Measurements from ENCODE around the gene FAM219A.
"Not testable (repeated sequence)": the region's sequence is repeated elsewhere in the genome, so short reads cannot be mapped to it uniquely, and the experiment has no call there.

FAM219A gene

GRCh38 chr9:34482746-34483145 lies 24.4 kb upstream of the FAM219A start:
- DNase-seq, result not testable (repeated sequence)

- not testable (repeated sequence) for DNase-seq
Observed at GRCh38 chr9:34481620-34482019, 23.2 kb upstream of the FAM219A start.

GRCh38 chr9:34479431-34479866 lies 21.1 kb upstream of the FAM219A start:
- DNase-seq, result no peak

GRCh38 chr9:34477541-34477940 lies 19.2 kb upstream of the FAM219A start:
- no peak for DNase-seq

GRCh38 chr9:34475097-34475496 lies 16.7 kb upstream of the FAM219A start:
- no peak for DNase-seq

GRCh38 chr9:34465468-34465867 lies 7.1 kb upstream of the FAM219A start:
- DNase-seq, result no peak

- no peak for DNase-seq
Observed at GRCh38 chr9:34464571-34464970, 6.2 kb upstream of the FAM219A start.

GRCh38 chr9:34463901-34464232 lies 5.5 kb upstream of the FAM219A start:
- DNase-seq, result no peak

GRCh38 chr9:34463098-34463900 lies 4.9 kb upstream of the FAM219A start:
- no peak for DNase-seq

- DNase-seq, result no peak
Observed at GRCh38 chr9:34459941-34460340, 1.6 kb upstream of the FAM219A start.

GRCh38 chr9:34459356-34459755 lies 986 bp upstream of the FAM219A start:
- DNase-seq, result no peak

- no peak for DNase-seq
Observed at GRCh38 chr9:34458959-34459340, 580 bp upstream of the FAM219A start.

GRCh38 chr9:34457266-34458012 lies 931 bp downstream of the FAM219A start:
- DNase-seq, result no peak

GRCh38 chr9:34456746-34457145 lies 1.6 kb downstream of the FAM219A start:
- no peak for DNase-seq

GRCh38 chr9:34456151-34456550 lies 2.2 kb downstream of the FAM219A start:
- no peak for DNase-seq

- DNase-seq, result no peak
Observed at GRCh38 chr9:34454571-34455065, 3.8 kb downstream of the FAM219A start.

- no peak for DNase-seq
Observed at GRCh38 chr9:34452568-34452967, 5.8 kb downstream of the FAM219A start.

GRCh38 chr9:34451545-34451944 lies 6.8 kb downstream of the FAM219A start:
- no peak for DNase-seq

- DNase-seq, result no peak
Observed at GRCh38 chr9:34451135-34451534, 7.2 kb downstream of the FAM219A start.

GRCh38 chr9:34450644-34451043 lies 7.7 kb downstream of the FAM219A start:
- no peak for DNase-seq

- no peak for DNase-seq
Observed at GRCh38 chr9:34446951-34447350, 11.4 kb downstream of the FAM219A start.

- DNase-seq, result no peak
Observed at GRCh38 chr9:34446468-34446891, 11.9 kb downstream of the FAM219A start.

- DNase-seq, result no peak
Observed at GRCh38 chr9:34443976-34444375, 14.4 kb downstream of the FAM219A start.

GRCh38 chr9:34443533-34443932 lies 14.8 kb downstream of the FAM219A start:
- DNase-seq, result no peak

Measured in NCI-H187 (cell line).